Measurements from ENCODE around the gene JMJD7.

Gene JMJD7

DNA sequence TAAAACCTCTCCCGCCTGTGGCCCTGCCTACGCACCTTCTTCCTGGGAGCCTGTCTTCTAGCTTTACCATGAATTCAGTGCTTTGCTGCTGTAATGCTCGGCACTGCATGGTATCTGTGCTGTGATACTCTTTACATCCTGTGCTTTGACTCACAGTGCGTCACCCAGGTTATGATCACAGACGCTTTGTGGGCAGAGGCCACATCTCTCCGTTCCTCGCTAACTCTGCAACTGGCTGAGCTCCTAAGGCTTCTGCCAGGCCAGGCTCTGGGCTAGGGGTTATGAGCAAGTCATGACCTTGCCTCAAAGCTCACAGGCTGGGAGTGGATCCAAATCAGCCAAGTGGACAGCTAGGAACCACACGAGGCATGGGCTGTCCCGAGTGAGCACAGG lies 42.8 kb downstream of the JMJD7 start:
- Mint-ChIP-seq H3K9me3 (no peaks in the 10 kb centered on the region), H3K27me3 (peaks cover 40% of the 10 kb centered on the region), H3K4me3 (no peak overlapping the region), H3K4me1 (peaks cover 4% of the 10 kb centered on the region), H3K27ac (no peak overlapping the region), H3K36me3 (no peaks in the 10 kb centered on the region)
- no peak for ATAC-seq

DNA sequence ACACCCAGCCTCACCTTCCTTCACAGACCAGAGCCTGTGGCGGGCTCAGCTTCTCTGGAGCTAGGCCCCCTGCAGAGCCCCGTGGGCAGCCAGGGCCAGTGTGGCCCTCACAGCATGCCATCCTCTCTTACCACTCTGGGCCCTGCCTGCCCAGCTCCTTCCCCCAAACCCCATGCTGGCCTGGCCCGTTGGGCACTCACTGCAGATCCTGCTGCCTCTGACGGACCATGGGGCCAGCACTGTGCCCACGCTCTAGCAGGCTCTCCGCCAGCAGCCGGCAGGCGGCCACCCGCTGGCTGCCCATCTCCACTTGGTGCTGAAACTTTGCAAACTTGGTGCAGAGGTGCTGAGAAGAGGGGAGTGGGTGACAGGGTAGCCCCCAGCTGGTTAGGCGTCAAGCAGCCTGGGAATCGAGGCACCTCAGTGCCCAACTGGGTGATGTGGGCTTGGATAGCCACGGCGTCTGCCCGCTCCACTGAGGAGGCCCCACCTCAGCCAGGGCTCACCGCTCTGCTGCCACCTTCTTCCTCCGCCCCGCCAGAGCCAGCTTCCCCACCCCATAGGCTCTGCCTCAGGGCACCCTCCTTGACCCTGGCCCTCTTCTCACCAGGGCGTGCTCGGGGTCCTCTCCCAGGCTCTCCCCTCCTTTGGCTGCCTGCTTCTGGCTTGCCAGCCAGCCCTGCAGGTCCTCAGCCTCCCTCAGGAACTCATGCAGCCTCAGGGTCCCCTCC lies 43.4 kb downstream of the JMJD7 start:
- Mint-ChIP-seq H3K9me3 (no peaks in the 10 kb centered on the region), H3K27me3 (peaks cover 47% of the 10 kb centered on the region), H3K4me3 (no peak overlapping the region), H3K4me1 (peaks cover 10% of the 10 kb centered on the region), H3K27ac (no peak overlapping the region), H3K36me3 (no peaks in the 10 kb centered on the region)
- no peak for ATAC-seq

DNA sequence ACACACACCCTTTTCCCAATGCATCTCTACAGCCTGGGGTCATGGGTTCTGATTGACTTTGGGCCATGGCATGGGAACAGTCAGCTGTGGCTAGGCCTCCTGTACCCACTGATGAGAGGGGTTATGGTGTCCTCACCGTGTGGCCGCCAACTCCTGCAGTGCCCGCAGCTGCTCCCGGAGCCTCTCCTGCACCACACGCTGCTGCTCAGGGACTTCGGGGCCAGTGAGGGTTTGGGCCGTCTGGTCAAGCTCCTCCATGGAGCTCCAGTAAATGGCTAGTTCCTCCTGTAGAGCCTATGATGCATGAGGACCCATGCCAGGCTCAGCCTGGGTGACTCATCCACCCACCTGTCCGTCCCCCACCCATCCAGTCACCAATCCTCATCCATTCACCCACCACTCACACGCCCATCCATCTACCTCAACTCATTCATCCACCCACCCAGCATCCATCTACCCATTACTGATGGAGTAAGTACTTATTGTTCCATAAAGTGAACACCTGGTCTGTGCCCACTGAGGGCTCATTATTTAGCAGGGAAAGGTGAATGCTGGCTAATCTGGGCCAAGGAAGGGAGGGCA lies 44.4 kb downstream of the JMJD7 start:
- Mint-ChIP-seq H3K4me3 (no peak overlapping the region), H3K27me3 (peaks cover 49% of the 10 kb centered on the region), H3K4me1 (peaks cover 11% of the 10 kb centered on the region), H3K9me3 (no peaks in the 10 kb centered on the region), H3K36me3 (no peaks in the 10 kb centered on the region), H3K27ac (no peak overlapping the region)
- no peak for ATAC-seq

DNA sequence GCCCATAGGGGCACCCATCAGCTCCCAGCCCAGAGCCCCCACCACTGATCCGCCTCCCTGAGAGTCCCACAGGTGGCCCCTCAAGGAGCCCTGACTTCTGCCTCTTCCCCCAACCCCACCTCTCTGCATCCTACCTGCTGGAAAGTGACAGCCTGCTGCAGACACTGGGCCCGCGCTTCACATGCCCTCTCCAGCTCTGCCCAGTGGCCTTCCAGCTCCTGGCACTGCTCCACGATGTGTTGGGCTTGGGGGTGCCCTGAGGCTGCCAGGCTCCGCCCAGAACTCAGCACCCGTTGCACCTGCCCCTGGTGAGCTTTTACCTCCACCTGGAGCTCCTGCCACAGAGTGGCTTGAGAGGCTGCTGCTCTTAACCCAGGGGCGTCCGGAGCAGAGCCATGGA lies 45.8 kb downstream of the JMJD7 start:
- no peak for ATAC-seq
- H3K4me3 Mint-ChIP-seq, result no peak overlapping the region
- H3K9me3 Mint-ChIP-seq, result no peaks in the 10 kb centered on the region

DNA sequence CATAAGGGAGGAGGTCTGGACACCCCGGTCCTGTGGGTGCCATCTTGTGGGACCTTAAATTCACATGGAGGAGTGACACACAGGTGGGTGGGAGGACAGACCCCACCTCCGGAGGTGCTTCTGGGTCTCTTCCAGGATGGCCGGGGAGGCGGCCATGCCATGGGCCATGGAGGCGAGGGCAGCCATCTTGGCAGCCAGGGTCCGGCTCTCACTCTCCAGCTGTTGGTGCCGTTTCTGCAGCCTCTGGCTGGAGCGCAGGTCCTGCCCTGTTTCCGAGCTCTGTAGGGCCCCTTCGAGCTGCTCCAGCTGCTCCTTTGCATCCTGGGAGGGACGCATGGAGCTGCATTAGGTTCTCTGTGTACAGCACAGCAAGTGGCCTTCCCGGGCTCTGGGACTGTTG lies 46.8 kb downstream of the JMJD7 start:
- no peaks in the 10 kb centered on the region for H3K9me3 Mint-ChIP-seq
- no peaks in the 10 kb centered on the region for H3K36me3 Mint-ChIP-seq
- H3K4me1 Mint-ChIP-seq, result peaks cover 11% of the 10 kb centered on the region
- no peak overlapping the region for H3K4me3 Mint-ChIP-seq
- no peak overlapping the region for H3K27ac Mint-ChIP-seq
- ATAC-seq, result no peak
- peaks cover 65% of the 10 kb centered on the region for H3K27me3 Mint-ChIP-seq

More for the DNA sequence above, 45.8 kb downstream of the JMJD7 start:
- Mint-ChIP-seq H3K4me1 (peaks cover 11% of the 10 kb centered on the region), H3K27me3 (peaks cover 55% of the 10 kb centered on the region), H3K27ac (no peak overlapping the region), H3K36me3 (no peaks in the 10 kb centered on the region)

DNA sequence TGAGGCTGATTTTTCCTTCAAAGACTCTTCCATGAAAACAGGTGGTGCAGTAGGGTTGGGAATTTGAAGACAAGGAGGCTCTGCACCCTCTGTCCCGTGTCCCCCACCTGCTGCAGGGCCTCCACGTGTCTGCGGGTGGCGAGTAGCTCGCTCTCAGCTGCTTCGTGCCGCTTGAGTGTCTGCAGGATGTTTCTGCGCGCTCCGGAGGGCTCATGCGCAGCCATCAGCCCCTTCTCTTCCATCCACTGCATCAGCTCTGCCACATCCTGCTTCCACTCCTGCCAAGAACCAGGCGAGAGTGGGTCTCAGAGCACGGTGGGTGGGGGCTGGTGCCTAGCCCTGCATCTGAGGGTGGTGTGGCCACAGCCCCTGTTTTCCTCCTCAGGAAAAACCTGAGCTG lies 48.1 kb downstream of the JMJD7 start:
- Mint-ChIP-seq H3K4me3 (no peak overlapping the region), H3K27ac (no peak overlapping the region), H3K9me3 (no peaks in the 10 kb centered on the region), H3K27me3 (peaks cover 78% of the 10 kb centered on the region), H3K4me1 (peaks cover 16% of the 10 kb centered on the region), H3K36me3 (no peaks in the 10 kb centered on the region)
- ATAC-seq, result peak; percentile 13

DNA sequence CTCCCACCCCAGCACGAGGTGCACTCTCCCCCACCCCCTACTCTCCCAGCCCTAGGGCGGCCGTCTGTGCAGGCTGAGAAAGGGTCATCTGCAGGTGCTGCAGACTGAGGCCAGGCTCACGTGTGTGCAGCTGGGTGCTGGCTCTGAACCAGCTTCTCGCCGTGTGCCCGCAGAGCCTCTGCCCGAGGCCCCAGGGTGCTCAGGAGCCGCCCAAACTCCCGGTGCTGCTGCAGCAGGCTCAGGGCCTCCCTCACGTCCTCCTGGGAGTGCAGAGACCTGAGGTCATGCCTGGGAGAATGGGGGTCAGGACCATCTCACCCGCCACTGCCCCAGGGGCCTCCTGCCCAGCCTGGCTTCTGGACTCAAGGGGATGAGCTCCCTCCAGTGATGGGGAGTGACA lies 48.8 kb downstream of the JMJD7 start:
- H3K9me3 Mint-ChIP-seq, result no peaks in the 10 kb centered on the region

DNA sequence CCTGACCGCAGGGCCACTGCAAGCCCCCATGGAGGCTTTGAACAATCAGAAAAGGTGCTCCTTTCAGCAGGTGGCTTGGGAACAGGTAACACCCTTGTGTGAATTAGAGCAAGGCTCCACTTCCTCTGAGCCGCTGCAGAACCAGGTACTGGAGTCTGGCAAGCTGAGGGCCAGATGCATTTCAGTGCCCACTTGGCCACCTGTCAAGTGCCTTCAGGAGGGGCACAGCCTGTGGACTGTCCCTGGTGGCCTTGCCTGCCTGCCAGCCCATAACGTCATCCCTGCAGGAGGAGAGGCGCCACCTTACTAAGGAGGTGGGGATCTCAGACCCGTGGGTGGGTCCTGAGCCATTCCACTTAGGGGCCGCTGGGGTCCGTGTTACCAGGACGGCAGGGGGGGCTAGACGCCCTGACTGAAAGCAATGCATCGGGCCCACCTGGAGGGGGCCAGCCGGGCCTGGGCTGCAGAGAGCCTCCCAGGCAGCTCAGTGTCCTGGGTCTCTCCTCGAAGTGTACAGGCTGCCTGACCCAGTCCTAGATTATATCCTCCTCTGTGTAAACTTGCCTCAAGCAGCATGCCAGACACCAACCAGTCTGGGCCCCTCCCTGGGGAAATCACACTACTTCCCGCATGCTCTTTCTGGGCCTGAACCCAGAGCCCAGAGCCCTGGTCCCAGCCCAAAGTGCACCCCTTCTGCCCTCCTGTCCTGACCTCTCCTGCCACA lies 49.9 kb downstream of the JMJD7 start:
- no peak for ATAC-seq
- Mint-ChIP-seq H3K27ac (no peak overlapping the region), H3K4me3 (no peak overlapping the region), H3K27me3 (peaks cover 71% of the 10 kb centered on the region), H3K4me1 (peaks cover 27% of the 10 kb centered on the region), H3K9me3 (no peaks in the 10 kb centered on the region), H3K36me3 (no peaks in the 10 kb centered on the region)

More for the DNA sequence above, 48.8 kb downstream of the JMJD7 start:
- H3K4me1 Mint-ChIP-seq, result peaks cover 22% of the 10 kb centered on the region
- no peak overlapping the region for H3K27ac Mint-ChIP-seq
- peaks cover 82% of the 10 kb centered on the region for H3K27me3 Mint-ChIP-seq
- ATAC-seq, result no peak
- H3K4me3 Mint-ChIP-seq, result no peak overlapping the region
- H3K36me3 Mint-ChIP-seq, result no peaks in the 10 kb centered on the region

DNA sequence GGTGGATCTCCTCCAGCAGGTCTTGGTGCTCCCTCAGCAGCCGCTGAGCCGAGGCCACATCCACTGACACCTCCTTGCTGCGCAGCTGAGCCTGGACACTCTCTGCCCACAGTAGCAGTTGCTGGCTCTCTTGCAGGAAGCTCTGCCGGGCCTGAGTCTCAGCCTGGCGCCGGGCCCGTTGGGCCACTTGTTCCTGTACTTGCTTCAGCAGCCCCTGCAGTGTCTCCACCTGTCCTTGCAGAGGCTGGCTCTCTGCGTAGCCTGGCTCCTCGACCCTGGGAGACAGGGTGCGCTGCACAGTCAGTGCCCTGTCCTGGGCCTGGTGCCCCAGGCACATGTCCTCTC lies 50.4 kb downstream of the JMJD7 start:
- Mint-ChIP-seq H3K4me3 (no peak overlapping the region), H3K27ac (no peak overlapping the region), H3K27me3 (peaks cover 66% of the 10 kb centered on the region), H3K9me3 (no peaks in the 10 kb centered on the region), H3K4me1 (peaks cover 32% of the 10 kb centered on the region), H3K36me3 (no peaks in the 10 kb centered on the region)
- ATAC-seq, result no peak

DNA sequence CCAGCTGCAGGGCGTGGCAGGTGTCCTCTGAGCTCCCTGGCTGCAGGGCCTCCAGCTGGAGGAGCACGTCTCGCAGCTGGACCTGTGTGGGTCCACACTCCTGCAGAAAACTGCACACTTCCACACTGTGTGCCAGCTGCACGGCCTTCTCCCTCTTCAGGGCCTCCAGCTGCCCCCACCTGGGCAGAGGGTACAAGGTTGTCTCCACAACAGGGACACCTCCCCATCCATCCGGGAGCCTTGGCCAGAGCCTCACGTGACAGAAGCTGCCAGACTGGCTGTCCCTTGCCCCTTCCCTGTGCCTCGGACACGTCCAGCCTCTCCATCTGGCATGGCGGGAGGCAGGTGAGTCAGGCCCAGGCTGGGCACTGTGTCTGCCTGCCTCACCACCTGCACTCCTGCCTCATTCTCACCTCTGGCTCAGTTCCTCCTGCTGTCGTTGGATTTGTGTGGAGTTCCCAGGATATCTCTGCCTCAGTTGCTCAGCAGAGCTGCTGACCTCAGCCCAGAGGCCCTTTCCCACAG lies 51.5 kb downstream of the JMJD7 start:
- no peak for ATAC-seq
- no peaks in the 10 kb centered on the region for H3K9me3 Mint-ChIP-seq
- H3K27ac Mint-ChIP-seq, result no peak overlapping the region
- H3K27me3 Mint-ChIP-seq, result peaks cover 55% of the 10 kb centered on the region
- peaks cover 35% of the 10 kb centered on the region for H3K4me1 Mint-ChIP-seq
- no peak overlapping the region for H3K4me3 Mint-ChIP-seq
- H3K36me3 Mint-ChIP-seq, result no peaks in the 10 kb centered on the region

DNA sequence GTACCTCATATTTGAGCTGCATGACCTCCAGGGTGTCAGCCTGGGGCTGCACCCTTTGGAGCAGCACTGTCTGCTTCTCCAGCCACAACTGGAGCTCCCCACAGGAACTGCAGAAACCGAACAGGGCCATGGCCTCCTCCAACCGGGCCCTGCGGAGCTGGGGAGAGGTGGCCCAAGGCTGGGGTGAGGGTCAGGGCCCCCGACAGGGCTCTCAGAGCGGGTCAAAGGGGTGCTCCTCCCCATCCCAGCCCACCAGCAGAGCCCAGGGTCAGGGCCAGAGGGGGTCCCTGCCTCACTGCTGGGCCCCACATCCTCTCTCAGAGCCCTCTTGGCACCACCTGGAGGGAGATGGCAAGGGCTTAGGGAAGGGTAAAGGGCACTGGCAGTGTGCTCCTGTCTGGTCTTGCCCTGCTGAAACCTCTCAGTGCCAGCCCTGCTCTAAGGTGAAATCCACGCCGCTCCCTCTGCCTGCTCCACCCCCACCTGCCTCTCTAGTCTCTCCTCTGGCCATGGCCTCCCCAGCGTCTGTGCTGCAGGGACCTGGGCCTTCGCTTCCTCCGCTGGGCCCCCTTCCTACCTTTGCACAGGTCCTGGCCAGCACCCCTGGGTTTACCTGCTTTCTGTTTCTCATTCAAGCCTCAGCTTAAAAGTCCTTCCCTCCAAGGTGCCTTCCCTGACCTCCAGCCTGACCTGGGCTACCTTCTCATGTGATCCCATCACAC lies 52.4 kb downstream of the JMJD7 start:
- H3K4me3 Mint-ChIP-seq, result no peak overlapping the region
- H3K4me1 Mint-ChIP-seq, result peaks cover 37% of the 10 kb centered on the region
- H3K27ac Mint-ChIP-seq, result no peak overlapping the region
- peaks cover 48% of the 10 kb centered on the region for H3K27me3 Mint-ChIP-seq
- ATAC-seq, result no peak
- H3K9me3 Mint-ChIP-seq, result no peaks in the 10 kb centered on the region
- no peaks in the 10 kb centered on the region for H3K36me3 Mint-ChIP-seq

DNA sequence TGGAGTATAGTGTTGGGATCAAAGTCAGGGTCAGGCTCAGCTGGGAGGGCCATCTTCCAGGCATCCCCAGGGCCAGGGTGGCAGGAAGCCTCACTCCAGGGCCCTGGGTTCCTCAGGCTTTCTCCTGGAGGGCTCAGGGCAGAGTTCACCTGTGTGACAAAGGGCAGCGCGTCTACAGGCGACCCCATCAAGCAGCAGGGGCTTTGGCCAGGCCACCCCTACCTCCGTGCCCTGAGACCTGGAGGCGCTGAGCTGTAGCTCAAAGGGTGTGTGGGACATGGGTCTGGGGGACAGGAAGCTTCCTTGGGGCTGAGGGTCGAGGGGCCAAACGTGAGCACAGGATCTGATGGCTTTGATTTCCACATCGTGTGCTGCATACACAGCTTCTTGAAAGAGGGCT lies 53.2 kb downstream of the JMJD7 start:
- no peak for ATAC-seq
- peak overlapping the region; percentile 18 for H3K4me3 Mint-ChIP-seq
- H3K27ac Mint-ChIP-seq, result peak overlapping the region; percentile 19
- H3K27me3 Mint-ChIP-seq, result peaks cover 40% of the 10 kb centered on the region
- H3K4me1 Mint-ChIP-seq, result peaks cover 32% of the 10 kb centered on the region
- H3K9me3 Mint-ChIP-seq, result no peaks in the 10 kb centered on the region
- H3K36me3 Mint-ChIP-seq, result no peaks in the 10 kb centered on the region

DNA sequence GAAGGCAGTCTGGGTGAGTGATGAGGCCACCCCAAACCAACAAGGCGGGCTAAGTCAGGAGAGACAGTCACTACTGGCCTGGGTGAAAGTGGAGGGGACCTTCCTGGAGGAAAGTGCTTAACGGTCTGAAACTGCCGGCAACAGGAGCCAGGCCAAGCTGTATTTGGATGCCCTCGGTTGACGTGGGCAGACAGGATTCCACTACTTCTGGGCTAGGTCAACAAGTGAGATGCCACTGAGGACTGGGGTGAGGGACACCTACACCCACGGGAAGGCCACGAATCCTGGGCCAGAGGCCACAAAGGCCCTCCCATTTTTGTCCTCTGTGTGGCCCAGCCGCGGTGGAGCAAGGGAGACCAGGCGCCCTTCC lies 53.6 kb downstream of the JMJD7 start:
- Mint-ChIP-seq H3K36me3 (no peaks in the 10 kb centered on the region), H3K27ac (peak overlapping the region; percentile 19), H3K4me1 (peaks cover 29% of the 10 kb centered on the region), H3K4me3 (peak overlapping the region; percentile 18), H3K27me3 (peaks cover 35% of the 10 kb centered on the region), H3K9me3 (no peaks in the 10 kb centered on the region)
- ATAC-seq, result no peak

DNA sequence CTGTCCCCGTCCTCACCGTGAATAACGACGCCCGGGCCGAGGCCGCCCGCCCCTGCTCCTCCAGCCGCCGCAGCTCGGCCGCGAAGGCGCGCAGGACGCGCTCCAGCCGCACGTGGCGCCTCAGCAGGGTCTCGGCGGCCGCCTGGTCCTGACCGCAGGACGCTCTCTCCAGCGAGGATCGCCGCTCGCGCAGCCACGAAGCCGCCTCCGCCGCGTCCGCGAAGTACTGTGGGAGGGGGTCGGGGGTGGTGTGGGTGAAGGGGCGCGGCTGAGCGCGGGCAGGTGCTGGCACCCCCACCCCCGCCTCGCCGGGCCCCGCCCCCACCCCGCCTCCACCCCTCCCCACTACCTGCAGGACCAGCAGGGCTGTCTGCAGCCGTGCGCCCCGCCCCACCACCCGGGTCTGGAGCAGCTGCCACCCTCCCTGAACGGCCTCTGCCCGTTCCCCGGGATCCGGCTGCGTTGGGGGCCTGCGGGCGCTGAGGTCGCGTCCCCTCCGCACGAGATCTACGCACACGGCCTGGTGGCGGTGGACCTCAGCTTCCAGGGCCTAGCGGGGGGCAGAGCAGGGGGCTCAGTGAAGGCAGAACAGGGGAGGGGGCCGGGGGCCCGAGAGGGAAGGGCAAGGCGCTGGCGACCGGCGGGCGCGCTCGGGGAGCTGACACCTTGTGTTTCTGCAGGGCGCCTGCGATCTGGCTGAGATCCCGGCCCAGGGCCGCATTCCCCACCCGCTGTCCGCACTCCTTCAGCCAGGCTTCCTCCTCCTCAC lies 54.2 kb downstream of the JMJD7 start:
- no peaks in the 10 kb centered on the region for H3K9me3 Mint-ChIP-seq
- no peaks in the 10 kb centered on the region for H3K36me3 Mint-ChIP-seq
- H3K27me3 Mint-ChIP-seq, result peaks cover 35% of the 10 kb centered on the region
- H3K4me3 Mint-ChIP-seq, result no peak overlapping the region
- no peak overlapping the region for H3K27ac Mint-ChIP-seq
- H3K4me1 Mint-ChIP-seq, result peaks cover 30% of the 10 kb centered on the region
- no peak for ATAC-seq
